Stimulated activated effector memory CD8-positive, alpha-beta T cell treated with anti-CD3 and anti-CD28 coated beads, Interleukin-12 subunit alpha, Interleukin-12 subunit beta, amount 100 ng/mL, for 72 hours (primary cell): Measurements from ENCODE around the gene CLPTM1L.

ENCODE experiments used
- ATAC-seq: fragments of 150-1000 bp; cut with Tn5 transposase; 2 replicates; pipeline ENCODE4 v1.10.0; 2021
- DNase-seq, 2 donors: peaks; one replicate each; pipeline ENCODE4 v3.0.0; 2021 to 2022; ENCODE audit warnings: low spot score in 2 of 2
- H3K27ac Mint-ChIP-seq: one replicate; pipeline ENCODE4 v1.8.0; 2022; ENCODE audit warnings: mild to moderate bottlenecking, mixed read lengths
- H3K36me3 Mint-ChIP-seq: one replicate; pipeline ENCODE4 v1.8.0; 2022; ENCODE audit warnings: mild to moderate bottlenecking, mixed read lengths
- H3K4me1 Mint-ChIP-seq: one replicate; pipeline ENCODE4 v1.8.0; 2022; ENCODE audit warnings: mixed read lengths
- H3K4me3 Mint-ChIP-seq: one replicate; pipeline ENCODE4 v1.8.0; 2022; ENCODE audit warnings: mild to moderate bottlenecking, mixed read lengths
- H3K9me3 Mint-ChIP-seq: one replicate; pipeline ENCODE4 v1.8.0; 2022; ENCODE audit warnings: mixed read lengths

The CLPTM1L gene

GRCh38 chr5:1344975-1345838 is at the start of gene CLPTM1L:
CLPTM1L (minus strand) TSS chr5:1345099; CDS start chr5:1344841, 258 bp downstream.
- H3K4me1 Mint-ChIP-seq, result peaks cover 22% of the 10 kb centered on the region
- peak within 1 kb of the TSS; percentile 82 for H3K4me3 Mint-ChIP-seq
- H3K9me3 Mint-ChIP-seq, result no peaks in the 10 kb centered on the region
- ATAC-seq (peak; percentile 96), DNase-seq (peak; percentile 85 to 89)
- peak within 1 kb of the TSS; percentile 90 for H3K27ac Mint-ChIP-seq
- peaks cover 47% of the 10 kb centered on the region for H3K36me3 Mint-ChIP-seq

GRCh38 chr5:1393571-1394501 is 48.9 kb upstream of the CLPTM1L start:
- no peaks in the 10 kb centered on the region for H3K4me1 Mint-ChIP-seq
- H3K27ac Mint-ChIP-seq, result no peak overlapping the region
- DNase-seq (no peak), ATAC-seq (no peak)
- no peak overlapping the region for H3K4me3 Mint-ChIP-seq
- H3K9me3 Mint-ChIP-seq, result peaks cover 3% of the 10 kb centered on the region
- H3K36me3 Mint-ChIP-seq, result no peaks in the 10 kb centered on the region

GRCh38 chr5:1392801-1393565 is 48.1 kb upstream of the CLPTM1L start:
- Mint-ChIP-seq H3K9me3 (no peaks in the 10 kb centered on the region), H3K4me1 (no peaks in the 10 kb centered on the region), H3K27ac (no peak overlapping the region), H3K4me3 (no peak overlapping the region), H3K36me3 (no peaks in the 10 kb centered on the region)
- DNase-seq, result no peak
- no peak for ATAC-seq

GRCh38 chr5:1392261-1392660 is 47.4 kb upstream of the CLPTM1L start:
- H3K4me1 Mint-ChIP-seq, result peaks cover under 1% of the 10 kb centered on the region
- no peaks in the 10 kb centered on the region for H3K36me3 Mint-ChIP-seq
- no peak overlapping the region for H3K27ac Mint-ChIP-seq

GRCh38 chr5:1391691-1392090 is 46.8 kb upstream of the CLPTM1L start:
- Mint-ChIP-seq H3K36me3 (peaks cover 5% of the 10 kb centered on the region), H3K27ac (no peak overlapping the region), H3K4me3 (no peak overlapping the region), H3K9me3 (no peaks in the 10 kb centered on the region), H3K4me1 (peaks cover 7% of the 10 kb centered on the region)
- ATAC-seq (no peak), DNase-seq (no peak)

More at GRCh38 chr5:1392261-1392660, 47.4 kb upstream of the CLPTM1L start:
- Mint-ChIP-seq H3K9me3 (no peaks in the 10 kb centered on the region), H3K4me3 (no peak overlapping the region)
- ATAC-seq (no peak), DNase-seq (no peak)

- H3K36me3 Mint-ChIP-seq, result peaks cover 6% of the 10 kb centered on the region
- no peaks in the 10 kb centered on the region for H3K9me3 Mint-ChIP-seq
- ATAC-seq, result no peak
- DNase-seq, result no peak
- no peak overlapping the region for H3K4me3 Mint-ChIP-seq
- no peak overlapping the region for H3K27ac Mint-ChIP-seq
- peaks cover 13% of the 10 kb centered on the region for H3K4me1 Mint-ChIP-seq
Measured at GRCh38 chr5:1390861-1391600, 46.1 kb upstream of the CLPTM1L start.

GRCh38 chr5:1390333-1390732 is 45.4 kb upstream of the CLPTM1L start:
- H3K4me3 Mint-ChIP-seq, result no peak overlapping the region
- DNase-seq (no peak), ATAC-seq (no peak)
- peaks cover 19% of the 10 kb centered on the region for H3K4me1 Mint-ChIP-seq
- no peak overlapping the region for H3K27ac Mint-ChIP-seq
- peaks cover 6% of the 10 kb centered on the region for H3K36me3 Mint-ChIP-seq
- H3K9me3 Mint-ChIP-seq, result no peaks in the 10 kb centered on the region

GRCh38 chr5:1388383-1388967 is 43.6 kb upstream of the CLPTM1L start:
- DNase-seq (no peak), ATAC-seq (no peak)
- Mint-ChIP-seq H3K36me3 (peaks cover 6% of the 10 kb centered on the region), H3K9me3 (no peaks in the 10 kb centered on the region), H3K4me1 (peaks cover 21% of the 10 kb centered on the region), H3K27ac (no peak overlapping the region), H3K4me3 (no peak overlapping the region)

- peak overlapping the region; percentile 89 for H3K4me3 Mint-ChIP-seq
- no peak for ATAC-seq
- H3K36me3 Mint-ChIP-seq, result peaks cover 6% of the 10 kb centered on the region
- no peak for DNase-seq
- H3K27ac Mint-ChIP-seq, result no peak overlapping the region
- peaks cover 21% of the 10 kb centered on the region for H3K4me1 Mint-ChIP-seq
- H3K9me3 Mint-ChIP-seq, result no peaks in the 10 kb centered on the region
Measured at GRCh38 chr5:1387876-1388275, 43.0 kb upstream of the CLPTM1L start.

- H3K4me3 Mint-ChIP-seq, result peak overlapping the region; percentile 89
- peaks cover 21% of the 10 kb centered on the region for H3K4me1 Mint-ChIP-seq
- DNase-seq, result no peak
- peak overlapping the region; percentile 93 for H3K27ac Mint-ChIP-seq
- no peak for ATAC-seq
- H3K36me3 Mint-ChIP-seq, result peaks cover 6% of the 10 kb centered on the region
- no peaks in the 10 kb centered on the region for H3K9me3 Mint-ChIP-seq
Measured at GRCh38 chr5:1387059-1387755, 42.3 kb upstream of the CLPTM1L start.

GRCh38 chr5:1386274-1386717 is 41.4 kb upstream of the CLPTM1L start:
- Mint-ChIP-seq H3K4me1 (peaks cover 26% of the 10 kb centered on the region), H3K27ac (peak overlapping the region; percentile 93), H3K36me3 (peaks cover 6% of the 10 kb centered on the region), H3K9me3 (no peaks in the 10 kb centered on the region), H3K4me3 (peak overlapping the region; percentile 89)
- ATAC-seq (peak; percentile 83), DNase-seq (peak in 1 of 2 donors; percentile 79)

- H3K36me3 Mint-ChIP-seq, result peaks cover 6% of the 10 kb centered on the region
- H3K27ac Mint-ChIP-seq, result peak overlapping the region; percentile 93
- peak; percentile 72 to 92 for DNase-seq
- peak; percentile 94 for ATAC-seq
- peak overlapping the region; percentile 89 for H3K4me3 Mint-ChIP-seq
- no peaks in the 10 kb centered on the region for H3K9me3 Mint-ChIP-seq
- peaks cover 29% of the 10 kb centered on the region for H3K4me1 Mint-ChIP-seq
Measured at GRCh38 chr5:1385395-1386273, 40.7 kb upstream of the CLPTM1L start.

GRCh38 chr5:1384521-1384920 is 39.6 kb upstream of the CLPTM1L start:
- no peak for ATAC-seq
- Mint-ChIP-seq H3K36me3 (peaks cover 6% of the 10 kb centered on the region), H3K4me1 (peaks cover 29% of the 10 kb centered on the region), H3K9me3 (no peaks in the 10 kb centered on the region), H3K4me3 (no peak overlapping the region), H3K27ac (no peak overlapping the region)
- DNase-seq, result no peak
